Parathyroid adenoma (tissue), 2 donors: ENCODE data around the gene RAB30.

Experiments
- H2AFZ ChIP-seq: fragments of 300-600 bp; sonication (generic); one replicate; pipeline ENCODE4 v1.7.0; 2017; ENCODE audit warnings: antibody characterized with exemption, mild to moderate bottlenecking
- H3K27ac ChIP-seq: fragments of 300-600 bp; sonication (generic); one replicate; pipeline ENCODE4 v1.7.0; 2017
- H3K27me3 ChIP-seq: fragments of 300-600 bp; sonication (generic); one replicate; pipeline ENCODE4 v1.7.0; 2017; ENCODE audit warnings: low read length; ENCODE audit not compliant: control insufficient read depth, insufficient read depth
- H3K36me3 ChIP-seq: fragments of 300-600 bp; sonication (generic); one replicate; pipeline ENCODE4 v1.7.0; 2017; ENCODE audit warnings: low read length; ENCODE audit not compliant: control insufficient read depth, insufficient read depth
- H3K4me1 ChIP-seq: fragments of 300-600 bp; sonication (generic); one replicate; pipeline ENCODE4 v1.7.0; 2017; ENCODE audit warnings: control low read depth
- H3K4me2 ChIP-seq: fragments of 300-600 bp; sonication (generic); one replicate; pipeline ENCODE4 v1.7.0; 2017; ENCODE audit warnings: low read length
- H3K4me3 ChIP-seq: fragments of 300-600 bp; sonication (generic); one replicate; pipeline ENCODE4 v1.7.0; 2017; ENCODE audit warnings: low read depth, low read length
- H3K79me2 ChIP-seq: fragments of 300-600 bp; sonication (generic); one replicate; pipeline ENCODE4 v1.7.0; 2017; ENCODE audit warnings: control low read depth
- H3K9ac ChIP-seq: fragments of 300-600 bp; sonication (generic); one replicate; pipeline ENCODE4 v1.7.0; 2017; ENCODE audit warnings: mild to moderate bottlenecking
- H3K9me3 ChIP-seq: fragments of 300-600 bp; sonication (generic); one replicate; pipeline ENCODE4 v1.7.0; 2017; ENCODE audit warnings: low read length; ENCODE audit not compliant: control insufficient read depth
- TF ChIP-seq, protein P1 (sequence below): fragments of 300-600 bp; sonication (generic); IDR thresholded peaks from one replicate; pipeline ENCODE4 v1.7.0; 2017; ENCODE audit warnings: antibody characterized with exemption, mild to moderate bottlenecking
- donor health status: primary hyperparathyroidism.

RAB30 gene

DNA sequence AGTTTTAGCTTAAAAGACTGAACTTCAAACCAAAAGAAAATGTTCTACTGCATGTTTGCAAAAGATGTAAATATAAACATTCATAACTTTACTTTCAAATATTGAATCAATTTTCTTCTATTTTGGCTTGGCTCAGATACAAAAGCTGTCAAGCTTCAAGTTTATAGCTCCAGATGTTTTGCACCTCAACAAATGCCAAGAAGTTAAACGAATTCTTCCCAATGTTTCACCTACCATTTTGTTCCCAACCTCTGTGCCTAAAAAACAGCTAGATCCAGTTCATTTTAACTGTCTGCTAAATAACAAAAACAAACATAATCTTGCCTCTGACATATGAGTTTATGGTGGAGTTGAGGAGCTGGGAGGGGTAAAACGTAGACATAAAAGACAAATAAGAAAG lies 76.5 kb downstream of the RAB30 start:
- Histone ChIP-seq H3K27me3 (no peaks in the 10 kb centered on the region), H3K9ac (no peak overlapping the region), H2AFZ (no peak overlapping the region), H3K9me3 (no peaks in the 10 kb centered on the region), H3K27ac (no peak overlapping the region), H3K4me2 (no peak overlapping the region), H3K4me3 (no peak overlapping the region), H3K79me2 (no peaks in the 10 kb centered on the region), H3K4me1 (no peaks in the 10 kb centered on the region), H3K36me3 (no peaks in the 10 kb centered on the region)
- TF ChIP-seq, protein P1, sequence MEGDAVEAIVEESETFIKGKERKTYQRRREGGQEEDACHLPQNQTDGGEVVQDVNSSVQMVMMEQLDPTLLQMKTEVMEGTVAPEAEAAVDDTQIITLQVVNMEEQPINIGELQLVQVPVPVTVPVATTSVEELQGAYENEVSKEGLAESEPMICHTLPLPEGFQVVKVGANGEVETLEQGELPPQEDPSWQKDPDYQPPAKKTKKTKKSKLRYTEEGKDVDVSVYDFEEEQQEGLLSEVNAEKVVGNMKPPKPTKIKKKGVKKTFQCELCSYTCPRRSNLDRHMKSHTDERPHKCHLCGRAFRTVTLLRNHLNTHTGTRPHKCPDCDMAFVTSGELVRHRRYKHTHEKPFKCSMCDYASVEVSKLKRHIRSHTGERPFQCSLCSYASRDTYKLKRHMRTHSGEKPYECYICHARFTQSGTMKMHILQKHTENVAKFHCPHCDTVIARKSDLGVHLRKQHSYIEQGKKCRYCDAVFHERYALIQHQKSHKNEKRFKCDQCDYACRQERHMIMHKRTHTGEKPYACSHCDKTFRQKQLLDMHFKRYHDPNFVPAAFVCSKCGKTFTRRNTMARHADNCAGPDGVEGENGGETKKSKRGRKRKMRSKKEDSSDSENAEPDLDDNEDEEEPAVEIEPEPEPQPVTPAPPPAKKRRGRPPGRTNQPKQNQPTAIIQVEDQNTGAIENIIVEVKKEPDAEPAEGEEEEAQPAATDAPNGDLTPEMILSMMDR: no peak

DNA sequence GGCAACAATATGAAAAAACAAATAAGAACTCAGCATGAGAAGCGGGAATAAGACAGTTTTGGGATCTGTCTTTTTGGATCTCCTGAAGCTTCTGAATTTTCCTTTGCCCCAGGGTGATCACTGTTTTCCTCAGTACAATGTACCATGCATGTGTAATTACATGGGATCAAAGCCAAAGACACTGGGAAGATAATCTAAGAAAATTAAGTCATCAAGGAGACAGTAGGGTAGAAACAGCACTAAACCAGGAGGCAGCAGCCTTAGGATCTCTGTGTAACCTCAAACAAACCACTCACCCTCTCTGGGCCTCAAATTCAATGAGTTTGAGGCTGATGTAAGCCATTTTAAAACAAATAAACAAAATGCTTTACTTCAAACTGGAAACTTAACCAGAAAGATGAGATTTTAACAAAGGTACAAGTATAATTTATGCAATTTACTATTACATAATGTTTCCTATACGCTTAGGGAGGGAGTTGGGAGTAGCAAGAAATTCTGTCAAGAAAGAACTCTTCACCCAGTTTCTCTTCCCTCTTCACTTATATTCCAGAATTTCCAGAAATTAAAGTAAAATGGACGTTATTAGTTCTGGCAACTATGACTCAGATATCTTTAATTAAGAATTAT lies 77.0 kb downstream of the RAB30 start:
- TF ChIP-seq, protein P1: no peak
- Histone ChIP-seq H3K4me1 (no peaks in the 10 kb centered on the region), H3K9ac (no peak overlapping the region), H3K36me3 (no peaks in the 10 kb centered on the region), H3K9me3 (no peaks in the 10 kb centered on the region), H3K27me3 (no peaks in the 10 kb centered on the region), H3K27ac (no peak overlapping the region), H3K4me3 (no peak overlapping the region), H3K79me2 (no peaks in the 10 kb centered on the region), H3K4me2 (no peak overlapping the region), H2AFZ (no peak overlapping the region)

DNA sequence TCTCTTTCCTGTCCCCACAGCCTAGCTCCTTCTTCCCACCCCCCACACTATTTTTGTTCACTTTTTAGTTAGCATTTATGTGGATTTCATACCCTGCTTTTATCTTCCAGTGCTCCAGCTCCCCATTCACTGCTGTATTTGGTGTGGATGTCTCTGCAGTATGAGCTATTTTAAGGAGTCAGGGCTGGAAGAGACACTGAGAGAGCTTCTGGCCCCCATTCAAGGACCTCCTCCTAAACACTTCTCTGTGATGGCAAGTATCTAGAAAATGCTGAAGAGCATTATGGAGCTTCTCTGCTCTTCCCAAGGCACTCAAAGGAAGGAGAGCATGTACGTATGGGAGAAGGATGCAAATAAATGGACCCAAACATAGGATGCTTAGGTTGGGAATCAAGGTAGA lies 79.5 kb downstream of the RAB30 start:
- Histone ChIP-seq H3K27me3 (no peaks in the 10 kb centered on the region), H3K4me1 (no peaks in the 10 kb centered on the region), H3K4me3 (no peak overlapping the region), H2AFZ (no peak overlapping the region), H3K27ac (no peak overlapping the region), H3K4me2 (no peak overlapping the region), H3K9ac (no peak overlapping the region), H3K9me3 (no peaks in the 10 kb centered on the region), H3K79me2 (no peaks in the 10 kb centered on the region), H3K36me3 (no peaks in the 10 kb centered on the region)
- TF ChIP-seq, protein P1: no peak

DNA sequence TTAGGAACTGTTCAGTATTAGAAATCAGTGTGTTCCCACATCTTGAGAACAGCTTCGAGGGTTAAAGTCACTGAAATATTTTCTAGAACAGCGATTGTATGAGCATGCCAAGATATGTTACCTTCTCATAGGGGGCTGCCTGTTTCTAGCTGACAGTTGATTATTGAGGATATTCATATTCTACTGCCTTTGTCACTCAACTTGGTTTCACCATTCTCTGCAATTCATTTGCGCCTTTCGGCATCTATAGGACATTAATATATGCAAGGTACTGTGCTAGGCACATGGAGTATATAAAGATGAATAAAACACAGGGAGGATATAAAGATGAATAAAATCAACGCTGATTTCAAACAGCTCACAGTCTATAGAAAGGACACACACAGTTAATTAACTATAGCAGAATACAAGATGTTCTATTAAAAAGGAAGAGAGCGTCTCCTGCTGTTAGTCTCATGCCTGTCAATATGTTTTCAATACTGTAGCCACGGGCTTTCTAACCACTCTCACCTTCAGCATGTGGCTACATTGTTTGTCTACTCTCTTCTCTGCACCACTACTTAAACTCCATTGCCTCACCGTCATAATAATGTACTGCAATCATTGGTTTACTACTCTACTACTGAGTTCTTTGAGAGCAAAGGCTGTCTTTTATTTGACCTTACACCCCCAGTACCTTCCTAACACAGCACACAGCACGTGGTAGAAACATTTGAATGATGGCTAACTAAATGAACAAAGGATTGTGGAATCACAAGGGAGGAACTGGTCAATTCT lies 81.9 kb downstream of the RAB30 start:
- Histone ChIP-seq H3K4me2 (no peak overlapping the region), H3K36me3 (no peaks in the 10 kb centered on the region), H3K27me3 (no peaks in the 10 kb centered on the region), H3K4me3 (no peak overlapping the region), H3K27ac (no peak overlapping the region), H2AFZ (no peak overlapping the region), H3K79me2 (no peaks in the 10 kb centered on the region), H3K9me3 (no peaks in the 10 kb centered on the region), H3K9ac (no peak overlapping the region), H3K4me1 (no peaks in the 10 kb centered on the region)
- TF ChIP-seq, protein P1: no peak
